Hematopoietic multipotent progenitor cell (in vitro differentiated cells): ENCODE results near the gene NOTCH1. TPM values are rescaled to one million over a fixed set of nuclear protein-coding genes. Genes with fewer than 3 reads are reported as not detected.

Experiments
- DNase-seq, 3 donors: peaks; one replicate each; pipeline ENCODE4 v3.0.0-alpha.2; 2011 to 2015; ENCODE audit warnings: low read depth in 2 of 3, low spot score in 2 of 3
- total RNA-seq: library from RNA; depleted of rRNA; stranded (reverse); fragments of >200 nt; gene quantifications from one replicate; pipeline ENCODE4 v1.2.3, GENCODE V29; 2012

NOTCH1 gene
- total RNA-seq, 1 donor: 190 TPM

- DNase-seq: no peak
Observed at GRCh38 chr9:136536051-136536720, 9.7 kb downstream of the NOTCH1 start.

- DNase-seq: peak in 1 of 3 donors; percentile 24
Observed at GRCh38 chr9:136535070-136535469, 10.8 kb downstream of the NOTCH1 start.

GRCh38 chr9:136534366-136534765, 11.5 kb downstream of the NOTCH1 start:
- DNase-seq: no peak

- DNase-seq: peak in 2 of 3 donors; percentile 66 to 85
Observed at GRCh38 chr9:136533775-136534157, 12.1 kb downstream of the NOTCH1 start.

- peak in 2 of 3 donors; percentile 85 to 93 for DNase-seq
Observed at GRCh38 chr9:136532799-136533774, 12.8 kb downstream of the NOTCH1 start.

GRCh38 chr9:136531904-136532798, 13.7 kb downstream of the NOTCH1 start:
- DNase-seq: peak in 1 of 3 donors; percentile 37

GRCh38 chr9:136531186-136531903, 14.5 kb downstream of the NOTCH1 start:
- no peak for DNase-seq

GRCh38 chr9:136530461-136531089, 15.3 kb downstream of the NOTCH1 start:
- DNase-seq: no peak

- DNase-seq: peak in 2 of 3 donors; percentile 89 to 95
Observed at GRCh38 chr9:136529516-136530460, 16.1 kb downstream of the NOTCH1 start.

- no peak for DNase-seq
Observed at GRCh38 chr9:136528716-136529341, 17.0 kb downstream of the NOTCH1 start.

GRCh38 chr9:136527721-136528710, 17.8 kb downstream of the NOTCH1 start:
- DNase-seq: peak in 1 of 3 donors; percentile 33

GRCh38 chr9:136527131-136527530, 18.7 kb downstream of the NOTCH1 start:
- no peak for DNase-seq

GRCh38 chr9:136526625-136527066, 19.2 kb downstream of the NOTCH1 start:
- DNase-seq: no peak

GRCh38 chr9:136525841-136526499, 19.9 kb downstream of the NOTCH1 start:
- DNase-seq: no peak

GRCh38 chr9:136525207-136525606, 20.6 kb downstream of the NOTCH1 start:
- no peak for DNase-seq
